Right lung (tissue), 10 donors: ENCODE results near the gene PTPN5. TPM values are rescaled to one million over a fixed set of nuclear protein-coding genes. Genes with fewer than 3 reads are reported as not detected.
"Not testable (repeated sequence)": the region's sequence is repeated elsewhere in the genome, so short reads cannot be mapped to it uniquely, and the experiment has no call there.

Experiments used
- DNase-seq, 2 donors: peaks; one replicate each; pipeline ENCODE4 v3.0.0-alpha.2; 2013
- long read RNA-seq, 8 donors: transcript quantifications; one replicate each; lab custom pipeline, GENCODE V29; 2026
- polyA plus RNA-seq, 5 donors: library from polyadenylated mRNA; unstranded; fragments of 120-200 nt; gene quantifications; one replicate each; pipeline versions ENCODE4 v1.2.1 to v1.2.3, GENCODE V29; 2013; ENCODE audit warnings: inconsistent platforms in 1 of 5, low replicate concordance in 1 of 5; ENCODE audit not compliant: insufficient read length in 5 of 5, insufficient read depth in 1 of 5

The PTPN5 gene
- 1 to 10 TPM in 3 of 5 donors, under 1 TPM in 2; 0.79 to 1.3 (median 1.0) TPM for polyA plus RNA-seq
- long read RNA-seq, donor 1: 0 reads
- long read RNA-seq, donor 2: 0 reads
- long read RNA-seq, donor 3: 0 reads
- long read RNA-seq, donor 4: 0 reads
- long read RNA-seq, donor 5: 0 reads
- long read RNA-seq, donor 6: 0 reads
- long read RNA-seq, donor 7: 0 reads
- long read RNA-seq, donor 8: 0 reads

GRCh38 chr11:18791207-18791968, at the start of gene PTPN5:
PTPN5 (minus strand) TSS chr11:18791798; CDS start chr11:18771958, 19,840 bp downstream.
- DNase-seq: no peak

GRCh38 chr11:18836417-18836816, 44.8 kb upstream of the PTPN5 start:
- DNase-seq: no peak

GRCh38 chr11:18834754-18835466, 43.3 kb upstream of the PTPN5 start:
- no peak for DNase-seq

GRCh38 chr11:18820160-18820559, 28.6 kb upstream of the PTPN5 start:
- not testable (repeated sequence) for DNase-seq

GRCh38 chr11:18804199-18804999, 12.8 kb upstream of the PTPN5 start:
- DNase-seq: no peak

- peak; percentile 18 to 42 for DNase-seq
These were observed 11.0 kb upstream of the PTPN5 start for GRCh38 chr11:18802381-18803257.

GRCh38 chr11:18798799-18799469, 7.3 kb upstream of the PTPN5 start:
- DNase-seq: no peak

GRCh38 chr11:18794956-18795355, 3.4 kb upstream of the PTPN5 start:
- no peak for DNase-seq

- DNase-seq: no peak
These were observed 1.2 kb upstream of the PTPN5 start for GRCh38 chr11:18792827-18793226.

GRCh38 chr11:18791969-18792628, 501 bp upstream of the PTPN5 start:
- DNase-seq: no peak

- no peak for DNase-seq
These were observed 753 bp downstream of the PTPN5 start for GRCh38 chr11:18790883-18791206.

GRCh38 chr11:18789942-18790341, 1.7 kb downstream of the PTPN5 start:
- no peak for DNase-seq

- no peak for DNase-seq
These were observed 6.2 kb downstream of the PTPN5 start for GRCh38 chr11:18785411-18785810.

- no peak for DNase-seq
These were observed 10.7 kb downstream of the PTPN5 start for GRCh38 chr11:18780896-18781295.

GRCh38 chr11:18780329-18780728, 11.3 kb downstream of the PTPN5 start:
- no peak for DNase-seq

- no peak for DNase-seq
These were observed 13.1 kb downstream of the PTPN5 start for GRCh38 chr11:18778468-18778867.

- DNase-seq: no peak
These were observed 15.3 kb downstream of the PTPN5 start for GRCh38 chr11:18776324-18776723.

GRCh38 chr11:18775492-18776292, 15.9 kb downstream of the PTPN5 start:
- no peak for DNase-seq

- DNase-seq: no peak
These were observed 16.8 kb downstream of the PTPN5 start for GRCh38 chr11:18774801-18775200.
